Stimulated activated CD4-positive, alpha-beta T cell treated with anti-CD3 and anti-CD28 coated beads, TNF-alpha, amount 100 ng/mL, for 48 hours (primary cell): Measurements from ENCODE around the gene PLEKHA6.
A peak's percentile ranks its signal among the peaks of the same experiment; 100 is the strongest.
"Not testable (repeated sequence)": the region's sequence is repeated elsewhere in the genome, so short reads cannot be mapped to it uniquely, and the experiment has no call there.

Source experiments
- DNase-seq, 3 donors: peaks; one replicate each; pipeline ENCODE4 v3.0.0-alpha.2; 2020; ENCODE audit warnings: low read depth in 3 of 3

PLEKHA6 gene

DNA sequence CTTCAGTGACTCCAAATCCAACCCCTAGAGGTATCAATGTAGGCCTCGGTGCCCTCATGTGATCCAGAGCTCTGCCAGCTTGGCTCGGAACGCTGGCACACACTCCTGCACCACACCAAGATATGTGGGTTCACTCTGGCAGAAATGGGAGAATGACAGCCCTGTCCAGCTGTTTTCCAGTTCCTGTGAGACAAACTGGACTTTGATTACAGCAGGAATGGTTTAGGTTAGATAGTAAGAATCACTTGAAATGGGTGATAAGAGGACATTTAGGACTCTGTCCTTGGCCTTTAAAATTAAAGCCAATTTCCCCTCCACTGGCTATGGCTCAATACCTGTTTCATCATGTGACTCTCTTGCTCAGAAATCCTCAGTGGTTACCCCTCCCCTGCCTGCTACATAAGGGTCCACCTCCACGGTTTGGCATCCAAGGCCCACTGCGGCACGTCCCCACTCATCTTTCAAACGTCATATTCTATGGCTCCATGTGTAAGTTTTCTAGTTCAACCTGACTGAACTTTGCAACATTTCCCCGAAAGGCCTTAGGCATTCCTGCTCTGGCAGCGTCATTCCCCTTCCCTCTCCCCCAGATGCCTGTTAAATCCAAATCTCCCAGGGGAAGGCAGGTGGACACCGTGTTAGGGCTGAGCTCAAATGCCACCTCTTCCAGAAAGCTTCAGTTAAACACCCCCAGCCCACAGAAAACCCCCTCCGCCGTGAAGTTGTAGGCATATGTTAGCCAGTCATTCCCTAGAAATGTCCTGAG is 44.7 kb downstream of the PLEKHA6 start:
- DNase-seq, result no peak

DNA sequence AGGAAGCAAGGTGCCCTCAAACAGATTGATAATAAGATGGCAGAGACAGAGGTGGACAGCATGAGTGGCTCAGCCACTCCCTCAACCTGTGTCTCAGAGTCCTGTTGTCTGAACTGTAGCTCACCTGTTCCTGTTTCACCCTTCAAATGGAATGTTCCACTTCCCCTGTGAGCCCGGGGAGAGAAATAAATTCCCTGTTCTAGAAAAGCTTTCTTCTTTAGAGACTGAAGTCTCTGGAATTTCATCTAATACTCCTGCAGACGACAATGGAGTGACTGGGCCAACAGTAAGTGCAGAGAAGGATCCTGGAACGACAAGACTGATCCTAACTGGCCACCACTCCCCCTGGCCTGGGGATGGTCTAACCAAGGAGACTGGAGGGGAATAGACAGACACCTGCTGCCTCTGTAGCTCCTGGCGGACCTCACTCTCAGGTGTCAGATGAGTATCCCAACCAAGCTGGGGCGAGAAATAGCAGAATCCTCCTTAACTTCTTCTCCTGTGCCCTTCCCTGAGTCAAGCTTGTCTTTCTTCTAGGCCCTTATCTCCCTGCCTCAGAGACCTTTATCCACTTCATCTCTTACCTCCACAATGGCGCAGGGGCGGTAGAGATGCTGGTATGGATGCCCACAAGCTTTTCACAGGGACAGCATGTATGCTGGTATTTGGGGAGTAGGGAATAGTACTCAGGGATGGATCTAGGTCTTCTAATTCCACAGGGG is 45.4 kb downstream of the PLEKHA6 start:
- no peak for DNase-seq

DNA sequence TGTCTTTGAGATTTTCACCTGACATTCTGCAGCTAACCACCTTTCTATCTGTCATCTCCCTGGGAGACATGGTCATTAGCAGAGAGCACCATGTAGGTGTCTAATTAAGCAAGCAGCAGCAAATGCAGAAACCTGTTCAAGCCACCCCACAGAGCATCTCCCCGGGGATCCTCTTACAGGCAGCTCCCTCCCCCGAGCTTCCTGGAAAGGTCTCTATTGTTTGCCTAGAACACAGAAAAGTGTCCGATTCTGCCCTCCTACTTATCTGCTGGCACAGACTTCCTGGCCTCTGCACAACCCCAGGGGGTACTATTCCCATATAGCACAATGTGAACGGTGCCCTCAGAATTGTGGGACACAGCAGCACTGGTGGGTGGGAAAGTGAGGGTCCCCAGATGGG is 46.1 kb downstream of the PLEKHA6 start:
- no peak for DNase-seq

DNA sequence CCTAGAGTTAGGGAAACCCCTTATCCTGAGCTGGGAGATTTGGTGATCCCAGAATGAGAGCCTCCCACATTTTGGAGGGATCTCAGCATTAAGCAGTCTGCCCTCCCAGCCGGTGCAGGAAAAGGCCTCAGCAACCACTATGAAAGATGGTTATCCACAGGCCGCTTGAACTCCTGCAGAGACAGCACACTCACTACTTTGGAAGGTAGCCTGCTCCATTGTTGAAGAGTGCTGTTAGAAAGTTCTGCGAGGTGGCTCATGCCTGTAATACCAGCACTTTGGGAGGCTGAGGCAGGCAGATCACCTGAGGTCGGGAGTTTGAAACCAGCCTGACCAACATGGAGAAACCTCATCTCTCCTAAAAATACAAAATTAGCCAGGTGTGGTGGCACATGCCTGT is 48.8 kb downstream of the PLEKHA6 start:
- not testable (repeated sequence) for DNase-seq

DNA sequence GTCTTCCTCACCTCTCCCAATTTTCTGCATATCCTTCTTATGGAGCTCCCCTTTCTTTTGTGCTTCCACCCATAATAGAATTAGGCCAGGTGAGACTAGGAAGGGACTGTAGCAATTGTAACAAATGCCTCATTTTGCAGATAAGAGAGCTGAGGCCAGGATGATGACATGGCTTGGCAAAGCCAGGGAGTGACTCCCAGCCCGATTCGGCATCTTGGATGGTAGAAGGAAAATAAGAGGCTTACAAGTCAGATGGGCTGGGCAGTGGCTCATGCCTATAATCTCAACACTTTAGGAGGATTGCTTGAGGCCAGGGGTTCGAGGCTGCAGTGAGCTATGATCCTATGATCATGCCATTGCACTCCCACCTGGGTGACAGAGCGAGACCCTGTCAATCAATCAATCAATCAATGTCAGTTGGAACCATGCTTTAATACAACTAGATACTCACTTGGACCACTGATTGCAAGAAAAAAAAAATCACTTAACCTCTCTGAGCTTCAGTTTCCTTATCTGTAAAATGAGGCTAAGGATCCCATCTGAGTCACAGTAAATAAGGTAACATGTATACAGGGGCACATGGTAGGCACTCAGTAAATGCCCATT is 51.6 kb downstream of the PLEKHA6 start:
- DNase-seq, result no peak

DNA sequence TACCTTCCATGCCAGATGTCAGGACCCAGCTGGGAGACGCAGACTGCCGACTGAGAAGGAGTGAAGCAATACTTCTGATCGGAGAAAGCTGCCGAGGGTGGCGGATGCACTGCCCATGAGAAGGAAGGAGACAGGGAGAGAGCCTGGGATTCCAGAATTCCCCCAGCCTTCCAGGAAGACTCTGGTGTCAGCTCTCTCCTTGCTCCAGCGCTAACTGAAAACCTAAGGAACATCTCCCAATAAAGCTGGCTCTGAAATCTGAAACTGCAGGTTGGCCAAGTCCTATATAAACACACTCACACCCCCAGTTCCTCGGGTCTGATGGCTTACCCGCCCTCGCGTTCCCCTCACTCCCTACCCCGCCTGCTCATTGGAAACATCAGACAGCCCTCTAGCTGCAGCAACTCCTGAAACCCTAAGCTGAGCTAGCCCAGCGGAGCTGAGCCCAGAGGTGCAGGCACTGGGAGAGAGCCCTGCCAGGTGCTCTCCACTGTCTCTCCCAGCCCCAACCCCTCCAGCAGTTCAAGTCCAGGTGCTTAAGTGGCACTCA is 52.3 kb downstream of the PLEKHA6 start:
- DNase-seq, result no peak

DNA sequence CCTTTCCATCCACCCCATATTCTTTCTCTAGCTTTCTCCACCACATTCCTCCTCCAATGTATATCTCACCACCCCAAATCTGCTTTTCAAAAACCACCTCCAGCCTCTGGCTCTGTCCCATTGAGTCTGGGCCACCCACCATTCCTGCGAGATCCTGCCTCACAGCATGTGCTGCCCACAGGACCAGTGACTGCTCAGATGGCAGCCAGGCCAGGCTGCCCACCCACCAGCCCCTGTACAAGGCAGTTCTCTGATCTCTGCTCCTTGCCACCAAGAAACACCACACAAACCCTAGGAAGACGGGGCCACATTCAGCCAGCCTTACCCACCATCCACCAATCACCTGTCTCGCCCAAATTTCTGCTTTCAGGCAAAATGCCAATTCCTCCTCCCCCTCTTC is 53.7 kb downstream of the PLEKHA6 start:
- DNase-seq, result no peak

DNA sequence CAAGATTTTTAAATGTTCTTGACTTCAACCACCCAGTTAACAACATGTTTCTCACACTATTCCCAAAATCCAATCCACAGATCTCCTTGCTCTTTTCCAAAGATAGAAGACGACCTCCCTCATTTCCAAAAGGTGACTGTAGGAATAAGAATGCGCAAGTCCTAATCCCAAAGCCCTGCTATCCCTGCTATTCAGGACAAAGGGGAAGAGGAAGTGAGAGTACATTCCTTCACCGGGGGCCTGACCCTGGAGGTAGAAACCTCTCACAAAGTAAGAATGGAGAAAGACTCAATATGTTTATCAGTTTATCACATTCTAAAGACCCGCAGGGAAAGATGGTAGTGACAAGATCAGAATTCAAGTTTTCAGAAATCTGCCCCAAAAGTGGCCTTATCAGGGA is 55.7 kb downstream of the PLEKHA6 start:
- no peak for DNase-seq

DNA sequence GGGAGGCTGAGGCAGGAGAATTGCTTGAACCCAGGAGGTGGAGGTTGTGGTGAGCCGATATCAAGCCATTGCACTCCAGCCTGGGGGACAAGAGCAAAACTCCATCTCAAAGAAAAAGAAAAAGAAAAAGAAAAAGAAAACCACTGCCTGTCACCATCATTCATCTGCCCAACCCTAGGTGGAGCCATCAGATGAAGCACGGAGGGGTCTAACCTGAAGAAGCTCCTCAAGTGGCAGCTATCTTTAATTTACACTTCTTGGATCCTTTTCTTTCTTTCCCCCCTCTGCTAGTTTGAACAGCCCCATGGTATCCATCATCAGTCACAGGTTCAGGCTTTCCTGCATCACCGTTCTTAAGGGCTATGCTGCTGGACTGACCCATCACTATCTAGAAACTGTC is 57.0 kb downstream of the PLEKHA6 start:
- DNase-seq, result no peak

DNA sequence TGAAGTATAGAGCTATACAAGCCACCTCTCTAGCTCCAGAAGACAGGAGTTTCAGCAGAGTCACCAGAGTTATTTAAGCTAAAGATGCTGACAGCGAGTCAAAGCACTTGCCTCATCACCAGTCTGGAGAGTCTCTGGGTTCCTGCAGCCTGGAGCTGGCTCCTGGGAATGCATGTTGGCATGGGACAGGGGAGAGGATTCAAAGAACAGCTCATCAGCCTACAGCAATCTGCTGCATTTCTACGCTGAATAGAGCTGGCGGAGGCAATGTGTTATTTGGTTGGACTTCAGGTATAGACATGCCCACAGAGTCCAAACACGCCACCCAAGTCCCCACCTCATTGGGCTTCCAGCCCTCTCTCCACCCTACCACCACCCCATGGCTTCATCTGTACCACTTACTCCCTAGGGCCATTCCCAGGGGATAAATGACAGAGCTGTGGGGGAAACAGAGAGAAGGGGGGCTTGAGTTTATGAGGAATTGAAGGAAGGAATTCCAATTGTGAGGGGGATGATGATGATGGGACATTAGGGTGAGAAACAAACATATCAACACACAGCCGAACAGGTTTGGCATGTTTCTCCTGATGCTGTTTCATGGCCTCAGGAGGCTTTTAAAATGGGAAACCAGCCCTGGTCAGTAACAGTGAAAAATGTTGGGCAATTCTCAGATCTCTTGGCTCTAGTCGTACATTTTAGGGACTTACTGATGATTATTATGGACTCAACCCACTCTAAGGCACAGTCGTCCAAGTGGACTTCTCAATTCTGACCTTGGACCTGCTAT is 58.4 kb downstream of the PLEKHA6 start:
- no peak for DNase-seq

DNA sequence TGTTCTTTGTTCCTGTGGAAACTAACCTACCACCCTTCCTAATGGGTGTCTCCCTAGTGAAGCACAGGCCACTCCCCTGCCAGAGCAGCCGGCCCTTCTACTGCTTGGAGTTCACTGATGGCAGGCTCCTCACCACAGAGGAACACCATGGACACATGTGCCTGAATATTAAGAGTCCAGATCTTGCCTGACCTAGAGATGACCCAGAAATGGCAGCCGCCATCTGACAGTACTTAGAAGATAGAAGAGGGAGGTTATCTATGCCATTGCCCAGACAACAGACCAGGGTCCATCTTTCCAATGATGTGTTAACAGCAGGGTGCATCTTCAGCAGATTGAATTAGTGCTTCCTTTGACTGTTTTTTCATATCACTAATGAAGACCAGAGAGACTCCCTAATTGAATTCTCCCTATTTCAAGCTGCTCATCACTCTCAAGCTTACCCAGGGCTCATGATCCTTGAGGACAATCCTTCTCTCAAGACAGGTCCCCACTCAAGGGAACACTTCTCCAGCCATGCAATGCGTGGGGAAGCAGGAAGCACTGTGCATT is 59.8 kb downstream of the PLEKHA6 start:
- DNase-seq, result no peak

DNA sequence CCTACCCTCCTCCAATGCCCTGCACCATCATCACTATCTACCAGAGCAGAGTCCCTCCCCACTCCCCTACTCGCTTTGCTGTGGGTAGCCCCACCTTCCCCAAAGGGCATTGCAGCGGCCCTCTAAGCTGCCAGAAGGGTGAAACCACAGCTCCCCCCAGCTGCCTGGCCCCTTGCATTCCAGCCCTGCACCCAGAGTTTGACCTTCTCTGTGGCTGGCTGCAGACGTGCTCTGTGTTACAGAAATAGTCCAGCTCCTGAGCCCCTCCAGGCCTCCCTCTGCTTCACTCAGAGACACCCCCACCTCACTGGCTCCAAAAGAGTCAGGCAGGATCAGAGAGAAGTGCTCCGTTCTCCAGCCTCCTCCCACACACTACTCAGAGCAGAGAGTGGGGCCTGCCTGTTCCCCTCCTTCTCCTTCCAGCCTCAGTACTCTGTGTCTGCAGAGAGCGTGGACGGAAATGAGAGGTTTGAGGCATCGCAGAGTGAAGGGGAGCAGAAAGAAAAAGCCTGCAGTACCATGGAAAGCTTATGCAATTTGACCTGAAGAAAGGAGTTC is 63.2 kb downstream of the PLEKHA6 start:
- no peak for DNase-seq

DNA sequence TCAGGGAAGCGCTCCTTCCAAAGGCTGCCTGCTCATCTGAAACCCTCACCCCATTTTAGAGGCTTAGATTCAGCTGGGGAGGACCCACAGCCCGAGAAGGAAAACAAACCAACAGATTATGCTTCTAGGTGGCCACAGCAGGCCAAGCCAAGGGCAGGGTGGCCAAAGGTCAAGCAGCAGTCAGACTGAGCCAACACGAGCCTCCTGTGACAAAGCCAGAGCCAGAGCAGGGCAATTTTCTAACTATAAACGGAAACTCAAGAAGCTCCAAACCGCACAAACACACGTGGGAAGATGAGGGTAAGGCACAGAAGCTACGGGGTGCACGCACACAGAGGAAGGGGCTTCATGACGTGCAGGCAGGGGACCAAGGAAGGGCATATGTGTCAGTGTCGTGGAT is 64.1 kb downstream of the PLEKHA6 start:
- DNase-seq, result no peak

DNA sequence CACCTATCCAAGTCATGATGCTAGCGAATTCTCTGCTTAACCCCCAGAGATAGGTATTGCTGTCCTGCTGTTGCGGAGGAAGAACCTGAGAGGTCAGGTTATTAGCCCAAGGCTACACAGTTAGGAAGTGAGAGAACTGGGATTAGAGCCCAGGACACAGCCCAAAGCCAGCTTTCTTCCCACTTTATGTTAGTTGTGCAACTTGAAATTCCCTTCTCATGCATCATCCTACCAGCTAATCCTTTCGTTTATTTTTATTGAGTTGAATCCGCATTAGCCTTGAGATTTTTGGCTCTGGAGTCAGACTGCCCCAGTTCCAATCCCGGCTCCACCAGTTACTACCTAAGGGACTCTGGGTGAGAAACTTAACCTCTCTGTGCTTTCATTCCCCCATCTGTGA is 65.4 kb downstream of the PLEKHA6 start:
- DNase-seq, result no peak

DNA sequence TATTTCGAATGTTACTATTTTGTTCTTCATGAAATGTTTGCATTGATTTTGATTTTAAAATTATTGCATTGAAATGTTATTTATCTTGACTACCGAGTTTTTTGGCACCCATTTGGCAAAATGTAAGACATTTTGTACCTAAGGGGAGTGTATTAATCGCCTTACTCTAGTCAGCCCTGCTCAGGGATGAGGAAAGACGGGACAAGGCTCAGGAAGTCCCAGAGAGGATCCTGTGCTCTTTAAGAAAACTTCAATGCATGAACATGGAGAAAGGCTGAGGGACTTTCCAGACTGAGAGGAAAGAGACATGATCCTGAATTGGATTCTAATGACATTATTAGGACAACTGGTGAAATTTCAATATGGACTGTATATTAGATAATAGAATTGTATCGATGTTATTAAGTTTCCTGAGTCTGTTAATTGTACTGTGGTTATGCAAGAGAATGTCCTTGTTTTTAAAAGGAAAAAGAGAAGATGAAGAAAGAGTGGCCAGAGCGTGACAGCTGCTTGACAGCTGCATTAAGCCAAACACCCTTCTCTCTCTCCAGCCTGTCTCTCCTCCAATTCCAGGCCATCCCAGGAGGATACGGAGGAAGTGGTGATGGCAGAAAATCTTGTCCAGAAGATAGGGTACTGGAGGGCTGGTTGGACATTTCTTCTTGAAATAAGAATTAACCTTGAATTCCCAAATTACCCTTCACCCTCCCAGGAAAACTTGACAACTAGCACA is 66.0 kb downstream of the PLEKHA6 start:
- no peak for DNase-seq

DNA sequence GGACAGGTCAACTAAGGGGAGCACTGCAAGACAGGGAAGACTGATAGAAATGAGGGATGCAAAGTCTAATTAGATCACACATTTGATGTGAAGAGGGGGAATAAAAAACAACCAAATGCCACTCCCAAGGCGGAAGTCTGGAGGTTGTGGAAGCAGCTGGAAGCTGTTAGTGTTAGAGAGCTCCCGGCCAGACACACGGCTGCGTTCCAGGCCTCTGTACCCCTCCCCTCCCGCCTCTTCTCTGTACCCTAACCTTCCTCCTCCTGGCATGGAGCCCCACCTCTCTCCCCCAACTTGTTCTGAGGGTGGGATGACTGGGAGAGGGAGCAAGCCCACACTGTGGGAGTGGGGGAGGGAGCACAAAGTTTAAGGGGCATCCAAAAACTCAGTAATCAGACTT is 67.0 kb downstream of the PLEKHA6 start:
- DNase-seq, result no peak

DNA sequence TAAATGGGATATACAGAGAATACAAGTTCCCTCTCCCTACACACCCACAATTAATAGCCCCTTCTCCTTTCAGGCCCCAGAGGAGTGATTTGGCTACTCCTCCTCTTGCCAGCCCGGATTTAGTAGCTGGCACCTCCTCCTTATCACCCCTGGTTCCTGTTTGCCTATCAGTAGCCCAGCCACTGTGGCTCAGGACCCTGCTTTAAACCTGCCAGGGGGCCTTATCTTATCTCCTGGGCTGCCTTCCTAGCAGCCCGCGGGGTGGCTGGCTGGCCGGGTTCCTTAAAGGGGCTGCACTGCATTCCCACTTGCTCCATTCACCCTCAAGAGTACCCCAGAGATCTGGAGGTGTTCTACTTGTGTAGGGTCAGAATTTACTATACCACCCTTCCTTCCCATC is 70.4 kb downstream of the PLEKHA6 start:
- DNase-seq, result no peak

DNA sequence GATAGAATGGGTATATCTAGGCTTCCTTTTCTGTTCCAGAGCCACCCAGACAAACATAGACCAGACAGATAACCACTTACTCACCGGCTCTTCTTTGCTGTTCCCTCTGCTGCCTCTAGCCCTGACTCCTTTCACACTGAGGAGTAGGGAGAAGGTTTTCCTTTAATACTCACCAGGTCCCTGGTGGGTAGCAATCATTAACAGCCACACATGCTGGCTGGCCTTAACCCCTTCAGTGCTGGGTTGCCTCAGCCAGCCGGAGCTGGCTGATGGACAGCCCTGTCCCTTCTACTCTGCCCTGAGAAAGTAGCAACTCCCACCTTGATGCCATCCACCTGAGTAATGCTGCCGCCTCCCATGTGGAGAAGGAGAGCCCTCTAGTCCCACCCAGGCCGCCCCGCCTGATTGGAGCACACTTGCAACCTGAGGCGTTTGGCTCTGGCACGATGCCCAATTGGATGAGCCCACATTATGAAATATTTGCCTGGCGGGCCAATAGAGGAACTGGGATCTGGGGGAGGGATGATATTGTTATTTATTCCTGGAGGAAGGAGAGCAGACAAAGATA is 71.6 kb downstream of the PLEKHA6 start:
- no peak for DNase-seq

DNA sequence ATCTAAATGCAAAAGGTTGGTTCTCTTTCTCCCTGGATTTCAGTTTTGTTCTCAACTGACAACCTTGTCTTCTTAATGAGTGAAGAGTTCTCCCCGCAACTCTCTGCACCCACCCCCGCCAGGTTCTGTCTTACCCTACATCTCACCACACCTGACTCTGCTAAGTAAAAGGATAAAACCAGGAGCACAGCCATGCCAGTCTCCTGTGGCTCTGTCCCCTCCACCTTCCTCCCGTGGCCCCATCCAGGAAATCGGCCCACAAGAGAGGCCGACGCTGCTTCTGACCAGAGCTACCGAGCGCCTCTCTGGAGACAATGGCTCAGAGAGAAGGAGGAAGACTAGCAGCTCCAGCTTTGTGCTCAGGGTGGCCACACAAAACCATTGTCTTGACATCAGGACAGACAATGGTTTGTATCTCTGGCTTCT is 72.2 kb downstream of the PLEKHA6 start:
- no peak for DNase-seq

DNA sequence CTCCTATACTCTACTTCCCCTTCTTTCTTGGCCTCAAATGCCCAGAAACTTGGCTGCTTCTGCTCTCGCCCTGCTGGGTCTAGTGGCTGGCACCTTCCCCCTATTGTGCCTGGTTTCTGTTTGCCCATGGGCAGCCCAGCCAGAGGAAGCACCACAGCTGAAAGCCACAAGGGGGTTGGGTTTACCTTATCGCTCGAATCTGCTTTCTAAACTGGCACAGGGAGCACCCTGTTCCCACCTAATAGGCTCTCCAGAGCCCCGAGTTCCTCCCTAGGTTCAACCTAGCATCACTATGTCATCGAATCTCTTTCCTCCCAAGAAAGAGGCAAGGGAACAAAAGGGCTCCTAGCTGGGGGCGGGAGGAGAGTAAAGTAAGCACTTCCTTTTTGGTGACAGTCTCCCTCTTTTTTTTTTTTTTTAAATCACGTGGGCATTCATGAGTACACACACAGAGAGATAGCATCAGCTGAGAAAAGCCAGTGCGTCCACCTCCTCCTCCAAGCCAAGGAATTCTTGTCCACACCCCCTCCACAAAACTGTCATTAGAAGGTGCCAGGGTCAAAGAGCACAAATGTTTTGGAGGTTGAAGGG is 72.8 kb downstream of the PLEKHA6 start:
- DNase-seq, result peak in 1 of 3 donors; percentile 11
